GM21786 (cell line): ENCODE measurements around the gene TMEM60.
"Not testable (repeated sequence)": the region's sequence is repeated elsewhere in the genome, so short reads cannot be mapped to it uniquely, and the experiment has no call there.

Experiments
- ATAC-seq: cut with Tn5 transposase; IDR thresholded peaks from one replicate; pipeline ENCODE4 v1.9.1; 2021; ENCODE audit not compliant: unreplicated experiment

Gene TMEM60

DNA sequence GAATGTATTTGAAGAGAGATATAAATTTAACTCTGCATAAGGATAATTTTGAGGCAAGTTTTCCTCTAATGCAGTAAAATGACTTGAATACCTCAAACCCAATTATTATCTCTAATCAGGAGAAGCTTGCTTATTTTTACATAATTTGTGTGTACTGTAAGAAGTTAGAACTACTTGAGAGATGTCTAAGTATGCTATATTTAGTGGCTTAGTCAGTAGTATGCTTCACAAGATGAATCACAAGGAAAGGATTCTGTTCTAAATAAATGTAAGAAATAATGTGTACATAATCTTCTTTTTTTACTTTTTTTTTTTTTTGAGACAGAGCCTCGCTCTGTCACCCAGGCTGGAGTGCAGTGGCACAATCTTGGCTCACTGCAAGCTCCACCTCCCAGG is 14.1 kb upstream of the TMEM60 start:
- ATAC-seq, result no peak

DNA sequence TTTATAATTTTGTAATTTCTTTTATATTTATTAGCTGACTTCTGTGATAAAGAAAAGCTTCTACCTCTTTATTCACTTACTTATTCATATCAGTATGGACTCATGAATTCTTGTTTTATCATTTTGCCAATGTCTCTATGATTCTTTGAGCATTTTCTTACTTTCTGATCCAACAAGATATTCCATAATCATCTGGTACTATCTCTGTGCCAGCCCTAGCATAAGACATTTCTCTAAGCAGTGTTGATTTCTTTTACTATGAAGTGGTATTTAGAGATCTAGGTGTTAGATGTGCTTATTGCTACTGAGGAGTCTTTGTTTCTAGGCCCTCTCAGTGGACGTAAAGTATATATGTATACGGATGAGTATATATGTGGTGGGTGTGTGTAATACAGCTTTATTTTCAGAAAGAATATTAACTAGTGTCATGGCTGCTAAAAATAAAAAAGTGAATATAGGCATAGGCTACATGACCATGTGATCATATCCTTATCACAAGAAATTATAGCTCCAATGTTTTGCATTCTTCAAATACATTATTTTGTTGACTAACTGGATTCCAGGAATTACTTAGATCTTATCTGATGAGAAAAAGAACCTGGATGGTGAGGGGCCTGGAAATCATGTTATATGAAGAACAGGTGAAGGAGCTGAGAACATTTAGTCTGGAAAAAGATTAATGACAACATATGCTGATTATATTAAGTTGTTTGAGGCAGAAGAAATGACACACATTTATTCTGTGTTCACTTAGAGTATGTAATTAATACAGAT is 13.5 kb upstream of the TMEM60 start:
- no peak for ATAC-seq

DNA sequence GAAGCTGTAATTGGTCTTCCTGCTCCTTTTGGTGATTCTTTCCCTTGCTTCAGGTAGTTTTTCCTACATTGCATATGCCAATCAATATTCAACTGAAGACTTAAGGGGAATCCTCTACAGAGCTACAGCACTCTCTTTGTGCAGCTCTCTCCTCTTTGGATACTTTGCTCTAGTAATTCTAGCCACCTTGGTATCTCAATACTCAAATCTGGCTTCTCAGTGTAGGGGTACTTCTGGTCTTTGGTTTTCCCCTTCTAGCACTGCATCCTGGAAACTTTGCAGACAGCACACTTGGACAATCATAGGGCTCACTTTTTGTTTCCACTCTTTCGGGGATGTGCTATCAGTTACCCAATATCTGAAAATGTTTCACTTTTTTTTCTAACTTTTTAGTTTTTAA is 10.3 kb upstream of the TMEM60 start:
- ATAC-seq, result no peak

DNA sequence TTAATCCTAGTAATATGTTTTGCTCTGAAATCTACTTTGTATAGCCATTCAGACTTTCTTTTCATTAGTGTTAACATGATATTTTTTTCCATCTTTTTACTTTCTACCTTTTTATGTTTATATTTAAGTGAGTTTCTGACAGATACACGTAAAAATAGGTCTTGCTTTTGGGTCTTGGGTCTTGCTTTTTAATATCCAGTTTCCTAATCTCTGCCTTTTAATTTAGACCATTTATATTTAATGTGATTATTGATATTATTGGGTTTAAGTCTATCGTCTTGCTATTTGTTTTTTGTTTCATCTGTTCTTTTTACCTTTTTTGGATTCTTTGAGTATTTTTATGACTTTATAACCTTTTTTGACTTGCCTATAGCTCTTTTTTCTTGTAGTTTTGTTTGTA is 8.2 kb upstream of the TMEM60 start:
- no peak for ATAC-seq

DNA sequence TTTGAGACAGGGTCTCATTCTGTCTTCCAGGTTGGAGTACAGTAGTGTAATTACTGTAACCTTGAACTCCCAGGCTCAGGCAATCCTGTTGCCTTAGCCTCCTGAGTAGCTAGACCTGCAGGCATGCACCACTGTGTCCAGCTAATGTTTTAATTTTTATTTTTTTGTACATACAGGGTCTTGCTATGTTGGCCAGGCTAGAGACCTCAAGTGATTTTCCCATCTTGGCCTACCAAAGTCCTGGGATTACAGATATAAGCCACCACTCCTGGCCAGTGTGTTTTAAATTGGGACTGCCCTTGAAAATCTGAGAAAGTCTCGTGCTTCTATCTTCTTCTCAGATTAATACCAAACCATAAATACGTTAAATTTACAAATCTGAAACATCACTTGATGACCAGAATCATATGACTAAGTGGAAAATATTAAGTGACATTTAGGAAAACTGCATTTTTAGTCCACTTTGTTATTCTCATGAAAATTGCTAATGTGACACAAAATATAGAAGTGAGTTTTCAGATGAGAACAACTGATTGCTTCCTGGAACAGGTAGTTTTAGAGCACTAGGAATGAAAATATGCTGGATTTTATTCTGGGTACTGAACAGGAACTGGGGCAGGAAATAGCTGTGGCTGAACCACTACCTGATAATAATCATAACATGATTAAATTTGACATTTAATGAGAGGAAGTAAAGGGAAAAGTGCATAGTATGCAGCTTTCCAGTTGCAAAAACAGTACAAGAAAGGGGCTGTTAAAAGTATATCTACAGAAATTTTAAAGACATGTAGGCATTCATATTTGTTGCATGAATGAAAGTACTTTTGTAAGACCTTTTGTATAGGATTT is 4.5 kb upstream of the TMEM60 start:
- ATAC-seq, result no peak

DNA sequence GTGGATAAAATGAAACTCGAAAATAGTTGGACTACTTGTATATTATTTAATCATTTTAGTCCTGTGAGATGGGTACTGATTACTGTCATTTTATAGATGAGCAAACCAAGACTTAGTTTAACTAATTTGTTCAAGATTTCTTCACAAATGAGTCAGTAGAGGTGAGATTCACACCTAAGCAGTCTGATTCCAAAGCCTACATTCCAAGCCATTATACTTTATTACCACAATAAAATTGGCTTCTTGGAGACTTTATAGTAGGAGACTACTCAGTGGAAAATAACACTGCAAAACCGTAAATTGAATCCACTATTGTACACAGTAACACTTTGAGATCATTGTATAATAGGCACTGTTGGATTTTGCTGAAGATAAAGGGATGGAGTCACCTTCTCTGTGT is 2.5 kb upstream of the TMEM60 start:
- ATAC-seq, result no peak

DNA sequence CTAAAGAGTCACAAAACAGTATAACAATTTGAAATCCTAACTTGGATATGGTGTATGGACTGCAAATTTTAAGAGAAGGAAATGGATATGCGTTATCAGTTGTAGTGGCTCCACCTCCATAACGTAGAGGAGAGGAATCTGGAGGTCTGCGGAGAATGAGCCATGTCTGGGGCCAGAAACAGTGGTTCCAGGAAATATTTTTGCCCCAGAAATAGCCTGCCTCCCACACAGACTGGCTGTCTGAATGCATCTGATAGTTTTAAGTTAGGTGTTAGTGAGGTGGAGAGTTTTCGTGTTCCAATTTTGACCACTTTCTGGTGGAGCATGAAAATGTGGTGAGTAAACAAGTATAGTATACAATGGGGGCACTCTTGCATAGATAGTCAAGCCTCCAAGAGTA is 1.9 kb upstream of the TMEM60 start:
- no peak for ATAC-seq

DNA sequence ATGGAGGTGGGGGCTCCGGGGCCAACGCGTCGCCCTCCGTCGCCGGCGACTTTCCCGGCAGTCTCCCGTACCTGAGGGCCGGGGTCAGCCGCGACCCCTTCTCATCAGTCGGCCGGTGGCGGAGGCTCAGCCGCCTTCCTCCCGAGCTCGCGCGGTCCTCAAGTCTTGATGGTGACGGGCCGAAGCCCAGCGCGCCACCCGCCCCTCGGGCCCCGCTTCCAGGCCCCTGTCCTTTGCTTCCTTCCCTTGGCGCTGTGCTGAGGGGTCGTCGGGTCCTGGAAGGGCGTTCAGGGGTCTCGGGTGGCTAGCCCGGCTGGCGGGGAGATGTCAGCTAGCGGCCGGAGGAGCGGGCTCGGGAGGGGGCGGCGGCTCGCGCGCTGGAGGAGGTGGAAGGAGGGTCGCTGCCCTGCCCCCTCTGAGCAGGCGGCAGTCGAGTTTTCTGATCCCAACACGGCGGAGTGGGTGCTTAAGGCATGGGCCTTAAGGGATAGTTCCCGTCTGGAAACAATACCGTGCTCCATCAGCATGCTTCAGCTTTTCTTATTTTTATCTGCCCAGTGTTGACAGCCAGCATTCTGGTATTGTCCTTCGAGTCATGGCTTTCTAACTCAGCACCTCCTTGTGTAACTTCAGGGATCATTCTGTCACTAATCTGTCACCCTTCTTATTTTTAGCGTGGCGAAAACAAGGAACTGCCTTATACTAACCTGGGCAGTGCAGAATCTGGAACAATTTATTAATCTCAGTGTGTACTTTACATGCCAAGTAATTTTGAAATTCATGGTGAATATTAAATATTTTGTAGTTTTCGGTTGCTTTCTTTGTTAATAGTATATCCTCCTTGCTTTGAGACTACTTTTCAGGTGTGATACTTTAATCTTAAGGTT is 1.1 kb upstream of the TMEM60 start:
- no peak for ATAC-seq

DNA sequence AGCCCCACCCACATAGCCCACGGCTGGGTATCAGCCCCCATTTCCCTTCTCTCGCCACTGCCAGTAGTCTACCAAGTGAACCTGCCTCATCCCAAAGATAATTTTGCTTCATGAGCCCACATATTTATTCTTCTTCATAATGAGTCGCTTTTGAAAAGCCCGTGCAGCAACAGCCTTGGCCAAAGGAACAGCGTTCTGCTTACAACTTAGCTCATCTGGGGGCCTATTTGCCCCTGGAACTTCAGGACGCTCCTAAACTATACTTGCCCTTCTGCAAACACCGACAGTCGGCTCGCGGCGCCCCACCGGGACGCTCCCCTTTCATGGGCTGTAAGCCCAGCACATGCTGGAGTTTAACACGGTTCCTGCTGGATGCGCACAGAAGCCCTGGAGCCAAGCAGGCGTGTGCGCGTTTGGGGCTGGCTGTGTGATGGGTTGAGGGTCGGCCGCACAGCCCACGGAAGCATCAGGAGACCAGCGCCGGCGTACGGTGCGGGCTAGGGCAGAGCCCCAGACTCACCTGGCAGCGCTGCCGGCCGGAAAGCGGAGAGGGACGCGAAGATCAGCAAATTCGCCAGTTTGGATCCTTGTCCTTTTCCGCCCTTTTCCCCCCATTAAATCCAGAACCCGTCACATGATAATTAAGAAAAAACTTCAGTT is 370 bp downstream of the TMEM60 start:
- ATAC-seq, result peak; percentile 17

DNA sequence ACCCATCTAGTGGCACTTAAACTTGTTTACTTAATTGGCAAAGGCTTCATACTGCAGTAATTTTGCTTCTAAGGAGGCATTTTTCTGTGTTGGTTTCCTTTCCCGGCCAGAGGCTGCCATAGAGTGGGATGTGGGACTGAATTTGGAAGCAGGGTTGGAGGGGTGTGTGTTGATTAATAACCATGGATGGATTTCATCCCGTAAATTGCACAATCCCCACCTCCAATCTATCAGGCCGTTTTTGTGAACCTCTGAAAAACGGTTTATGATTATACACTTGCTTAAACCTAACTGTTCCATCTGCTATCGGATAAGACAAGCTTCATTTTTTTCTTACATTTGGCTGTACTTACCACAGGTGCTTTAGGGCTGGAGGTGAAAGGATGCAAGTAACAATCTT is 1.3 kb downstream of the TMEM60 start:
- no peak for ATAC-seq

DNA sequence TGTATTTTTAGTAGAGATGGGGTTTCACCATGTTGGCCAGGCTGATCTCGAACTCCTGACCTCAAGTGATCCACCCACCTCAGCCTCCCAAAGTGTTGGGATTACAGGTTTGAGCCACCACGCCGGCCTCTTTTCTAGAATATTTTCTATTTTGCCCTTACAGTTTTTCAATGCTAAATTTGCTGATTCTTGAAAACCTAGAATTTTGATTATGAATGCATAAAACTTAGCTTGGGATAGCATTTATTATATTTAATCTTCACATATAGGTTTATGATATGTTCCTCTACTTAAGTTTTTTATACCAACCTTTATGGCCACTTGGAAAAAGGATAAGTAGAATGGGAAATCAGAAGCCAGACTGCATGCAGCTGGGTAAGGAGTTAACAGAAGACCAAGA is 2.1 kb downstream of the TMEM60 start:
- ATAC-seq, result no peak

DNA sequence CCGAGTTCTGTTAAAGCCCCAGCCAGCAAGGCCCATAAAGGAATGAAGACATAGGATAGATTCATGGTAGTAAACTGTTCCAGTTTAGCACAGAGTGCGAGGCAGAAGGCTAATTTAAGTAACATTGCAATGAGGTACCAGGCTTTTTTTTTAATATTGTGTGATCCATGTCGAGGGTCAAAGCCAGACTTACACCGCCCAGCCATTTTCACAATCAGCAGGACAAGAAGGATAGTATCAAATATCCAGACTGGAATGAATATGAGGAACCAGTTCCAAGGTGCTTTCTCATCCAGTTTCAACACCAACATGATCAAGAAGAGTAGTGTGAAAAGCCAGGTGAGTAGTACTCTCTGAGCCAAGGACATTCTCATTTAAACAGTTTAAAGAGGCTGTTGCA is 4.2 kb downstream of the TMEM60 start:
- no peak for ATAC-seq

DNA sequence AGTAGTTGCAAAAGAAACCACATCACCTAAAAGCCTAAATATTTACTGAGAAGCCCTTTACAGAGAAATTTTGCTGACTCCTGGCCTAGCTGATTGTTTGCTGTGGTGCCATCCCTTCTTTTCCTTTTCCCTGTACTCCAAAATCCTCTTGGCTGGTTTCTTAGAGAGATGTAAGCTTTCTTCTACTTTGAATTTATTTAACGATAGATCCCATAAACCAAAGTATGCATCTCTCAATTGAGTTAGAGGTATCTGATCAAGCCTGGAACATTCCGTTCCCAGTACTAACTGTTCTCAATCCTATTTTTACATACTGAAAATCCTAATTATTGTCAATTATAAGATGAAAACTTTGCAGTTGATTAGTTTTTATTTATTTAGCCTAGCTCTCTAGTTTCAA is 6.3 kb downstream of the TMEM60 start:
- ATAC-seq, result no peak

DNA sequence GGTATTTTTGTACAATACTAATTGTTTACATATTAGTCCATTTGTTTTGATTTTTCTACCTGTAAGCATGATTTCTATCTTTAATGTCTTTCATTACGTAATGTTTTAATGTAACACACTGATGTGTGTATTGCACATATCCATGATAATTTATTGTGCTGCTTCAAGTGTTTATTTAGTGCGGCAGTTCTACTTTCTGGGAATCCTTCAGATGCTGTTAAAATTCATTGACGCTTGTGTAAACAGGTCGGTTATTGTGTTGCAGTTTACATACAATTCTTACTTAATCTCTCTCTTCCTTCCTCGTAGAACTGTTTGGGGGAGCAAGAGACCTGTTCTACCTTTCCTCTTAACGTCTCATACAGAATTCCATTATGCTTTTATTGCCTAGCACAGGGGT is 6.9 kb downstream of the TMEM60 start:
- no peak for ATAC-seq

DNA sequence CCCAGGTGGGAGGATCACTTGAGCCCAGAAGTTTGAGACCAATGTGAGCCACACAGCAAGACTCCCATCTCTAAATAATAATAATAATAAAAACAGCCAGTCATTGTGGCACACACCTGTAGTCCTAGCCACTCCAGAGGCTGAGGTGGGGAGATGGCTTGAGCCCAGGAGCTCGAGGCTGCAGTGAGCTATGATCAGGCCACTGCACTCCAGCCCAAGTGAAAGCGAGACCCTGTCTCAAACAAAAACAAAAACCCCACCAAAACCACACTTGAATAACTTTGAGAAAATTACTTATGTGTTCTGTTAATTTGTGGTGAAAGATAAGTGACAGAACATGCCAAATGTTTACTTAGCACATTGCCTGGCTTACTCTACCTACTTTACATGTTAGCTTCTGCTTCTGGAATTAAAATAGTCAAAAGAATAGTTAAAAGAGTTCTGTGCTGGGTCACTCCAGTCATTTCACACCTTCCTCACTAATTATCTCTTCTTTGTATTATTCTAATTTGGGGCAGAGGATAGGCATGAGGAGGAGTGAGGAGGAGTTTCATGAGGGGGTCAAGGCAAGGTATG is 9.8 kb downstream of the TMEM60 start:
- no peak for ATAC-seq

DNA sequence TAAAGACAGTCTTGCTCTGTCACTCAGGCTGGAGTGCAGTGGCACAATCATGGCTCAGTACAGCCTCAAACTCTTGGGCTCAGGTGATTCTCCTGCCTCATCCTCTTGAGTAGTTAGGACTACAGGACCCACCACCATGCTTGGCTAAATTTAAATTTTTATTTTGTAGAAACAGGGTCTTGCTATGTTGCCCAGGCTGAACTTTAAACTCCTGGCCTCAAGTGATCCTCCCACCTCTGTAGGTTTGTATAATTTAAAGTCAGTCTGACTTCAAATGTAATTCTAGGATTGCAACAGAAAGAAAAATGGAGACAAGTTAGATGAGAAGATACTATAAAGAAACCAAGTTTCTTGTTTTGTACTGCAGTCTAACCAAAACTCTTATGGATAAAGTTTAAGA is 11.5 kb downstream of the TMEM60 start:
- no peak for ATAC-seq

DNA sequence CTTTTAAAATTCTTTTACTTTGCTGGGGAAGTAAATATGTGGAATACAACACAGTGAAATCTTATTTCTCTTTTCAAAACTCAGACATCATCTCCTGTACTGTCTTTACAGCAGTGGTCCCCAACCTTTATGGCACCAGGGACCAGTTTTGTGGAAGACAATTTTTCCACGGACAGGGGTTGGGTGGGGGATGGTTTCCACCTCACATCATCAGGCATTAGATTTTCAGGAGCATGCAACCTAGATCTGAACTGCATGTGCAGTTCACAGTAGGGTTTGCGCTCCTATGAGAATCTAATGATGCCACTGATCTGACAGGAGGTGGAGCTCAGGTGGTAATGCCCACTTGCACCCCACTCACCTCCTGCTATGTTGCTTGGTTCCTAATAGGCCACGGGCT is 12.2 kb downstream of the TMEM60 start:
- ATAC-seq, result no peak

DNA sequence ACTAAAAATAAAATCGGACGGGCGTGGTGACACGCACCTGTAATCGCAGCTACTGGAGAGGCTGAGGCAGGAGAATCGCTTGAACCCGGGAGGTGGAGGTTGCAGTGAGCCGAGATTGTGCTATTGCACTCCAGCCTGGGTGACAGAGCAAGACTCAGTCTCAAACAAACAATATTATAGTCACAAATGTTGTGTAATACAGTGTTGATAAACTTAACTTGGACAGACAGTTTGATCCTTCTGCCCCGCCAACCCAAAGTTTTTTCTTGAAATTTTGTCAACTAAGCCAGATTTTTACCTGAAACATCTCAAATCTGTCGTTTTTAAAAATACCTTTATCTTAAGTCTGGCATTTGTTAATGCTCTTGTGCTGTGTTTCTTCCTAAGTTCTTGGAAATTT is 13.8 kb downstream of the TMEM60 start:
- not testable (repeated sequence) for ATAC-seq

DNA sequence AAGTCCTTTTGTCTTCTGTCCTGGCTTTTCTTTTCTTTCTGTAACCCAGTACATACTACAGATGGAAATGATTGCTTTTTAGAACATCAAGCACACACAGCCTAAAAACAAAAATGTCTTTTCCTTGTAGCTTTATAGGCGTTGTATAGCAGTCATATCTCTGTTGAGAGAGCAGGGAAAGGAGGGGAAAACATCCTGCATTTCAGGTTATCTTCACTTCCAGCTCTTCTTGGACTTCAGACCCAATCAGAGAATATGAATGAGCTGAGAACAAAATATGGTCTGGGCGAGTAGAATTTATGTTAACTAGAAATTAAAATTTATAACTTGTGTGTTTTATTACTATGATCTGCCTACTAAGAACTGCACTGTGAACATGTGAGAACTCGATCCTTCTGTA is 14.7 kb downstream of the TMEM60 start:
- no peak for ATAC-seq

DNA sequence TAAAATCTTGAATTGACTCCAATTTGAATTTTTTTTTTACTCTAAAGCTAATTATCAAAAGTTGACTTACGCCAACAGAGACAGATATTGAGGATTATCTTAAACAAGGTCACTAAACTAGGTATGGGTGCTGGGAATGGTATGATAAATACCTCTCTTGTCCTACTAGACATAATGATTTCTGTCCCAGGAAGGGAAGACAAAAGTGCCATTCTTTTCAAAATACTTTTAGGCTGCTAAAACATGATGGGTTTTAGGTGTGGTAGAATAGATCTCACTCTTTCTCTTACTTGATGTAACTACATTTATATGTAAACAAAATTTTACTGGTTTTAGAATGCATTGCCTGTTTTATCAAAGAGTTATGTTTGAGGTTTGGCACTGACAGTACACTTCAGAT is 15.1 kb downstream of the TMEM60 start:
- no peak for ATAC-seq

DNA sequence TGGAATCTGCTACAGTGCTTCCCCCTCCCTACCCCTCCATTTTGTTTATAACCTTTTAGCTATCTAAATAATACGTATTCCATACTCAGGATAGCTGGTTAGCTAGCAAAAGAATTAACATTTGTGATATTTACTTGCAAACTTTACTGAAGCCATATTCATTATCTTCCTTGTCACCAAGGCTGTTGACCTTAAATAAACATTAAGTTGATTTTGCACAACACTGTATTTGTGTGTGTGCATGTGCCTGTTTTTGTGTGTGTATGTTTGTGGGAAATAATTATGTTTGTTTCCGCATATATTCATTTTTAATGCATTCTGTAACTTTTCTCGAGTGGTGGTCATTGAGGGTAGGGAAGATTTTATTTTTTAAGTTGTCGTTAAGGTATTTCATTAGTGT is 15.9 kb downstream of the TMEM60 start:
- no peak for ATAC-seq
